Activated CD4-positive, alpha-beta T cell treated with anti-CD3 and anti-CD28 coated beads, Interleukin-2, amount 50 U/mL, for 16 hours (primary cell): Measurements from ENCODE around the gene CPNE1.
"Not testable (repeated sequence)": the region's sequence is repeated elsewhere in the genome, so short reads cannot be mapped to it uniquely, and the experiment has no call there.

Experiments used
- DNase-seq: peaks from one replicate; pipeline ENCODE4 v3.0.0-alpha.2; 2020

The CPNE1 gene

GRCh38 chr20:35697696-35698297 lies 33.1 kb upstream of the CPNE1 start:
- no peak for DNase-seq

DNA sequence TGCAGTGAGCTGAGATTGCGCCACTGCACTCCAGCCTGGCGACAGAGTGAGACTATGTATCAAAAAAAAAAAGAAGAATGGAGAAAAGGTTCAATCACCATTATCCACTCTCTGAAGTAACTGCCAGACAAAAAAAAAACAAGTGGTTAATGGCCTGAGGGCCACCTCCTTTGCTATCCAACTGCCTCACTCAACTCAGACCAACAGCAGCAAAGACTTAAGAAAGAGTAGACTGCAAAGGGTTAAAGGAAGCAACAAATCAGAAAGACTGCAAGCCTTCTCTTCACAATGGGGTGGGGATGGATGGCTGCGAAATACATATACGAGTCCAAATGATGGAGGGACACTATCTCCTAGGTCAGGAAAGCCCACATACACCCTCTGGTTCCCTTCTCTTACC lies 31.3 kb upstream of the CPNE1 start:
- no peak for DNase-seq

GRCh38 chr20:35695245-35695749 lies 30.6 kb upstream of the CPNE1 start:
- DNase-seq: no peak

DNA sequence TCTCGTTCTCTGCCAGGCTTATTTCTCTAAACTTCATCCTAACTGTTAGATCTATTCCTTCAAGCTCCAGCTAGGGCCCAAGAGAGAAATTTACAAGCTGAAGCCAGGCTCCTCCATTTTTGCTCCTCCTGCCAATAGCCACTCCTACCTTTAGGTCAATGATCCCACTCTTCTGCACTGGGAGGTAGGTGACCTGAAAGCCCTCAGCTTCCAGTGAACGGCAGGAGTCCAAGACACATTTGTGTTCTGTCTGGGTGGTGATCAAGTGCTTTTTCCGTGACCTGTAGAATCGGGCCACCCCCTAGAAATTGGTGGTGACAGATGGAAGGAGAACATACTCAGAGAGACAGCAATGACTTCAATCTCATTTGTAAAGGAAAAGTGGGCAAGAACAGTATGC lies 25.6 kb upstream of the CPNE1 start:
- DNase-seq: no peak

DNA sequence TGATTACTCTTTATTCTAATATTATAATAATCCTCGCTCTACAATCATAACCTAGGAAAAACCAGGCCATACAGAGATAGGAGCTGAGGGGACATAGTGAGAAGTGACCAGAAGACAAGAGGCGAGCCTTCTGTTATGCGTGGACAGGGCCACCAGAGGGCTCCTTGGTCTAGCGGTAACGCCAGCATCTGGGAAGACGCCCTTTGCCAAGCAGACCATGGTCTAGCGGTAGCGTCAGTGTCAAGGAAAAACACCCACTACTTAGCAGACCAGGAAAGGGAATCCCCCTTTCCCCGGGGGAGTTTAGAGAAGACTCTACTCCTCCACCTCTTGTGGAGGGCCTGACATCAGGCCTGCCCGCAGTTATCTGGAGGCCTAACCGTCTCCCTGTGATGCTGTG lies 22.2 kb upstream of the CPNE1 start:
- DNase-seq: not testable (repeated sequence)

GRCh38 chr20:35685368-35685767 lies 20.7 kb upstream of the CPNE1 start:
- DNase-seq: not testable (repeated sequence)

DNA sequence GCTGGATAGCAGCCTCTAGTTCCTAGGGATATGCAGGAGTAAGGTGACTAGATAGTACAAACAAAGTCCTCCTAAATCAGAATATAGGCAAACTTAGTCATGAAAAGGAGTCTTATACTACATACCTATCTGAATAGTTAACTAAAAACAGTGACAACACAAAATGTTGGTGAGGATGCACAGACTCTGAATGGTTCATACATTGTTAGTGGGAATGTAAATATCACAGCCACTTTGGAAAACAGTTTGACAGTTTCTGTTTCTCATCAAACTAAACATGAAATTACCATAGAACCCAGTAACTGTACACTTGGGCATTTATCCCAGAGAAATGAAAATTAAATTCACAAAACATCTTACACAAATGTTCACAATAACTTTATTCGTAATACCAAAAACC lies 17.3 kb upstream of the CPNE1 start:
- no peak for DNase-seq

DNA sequence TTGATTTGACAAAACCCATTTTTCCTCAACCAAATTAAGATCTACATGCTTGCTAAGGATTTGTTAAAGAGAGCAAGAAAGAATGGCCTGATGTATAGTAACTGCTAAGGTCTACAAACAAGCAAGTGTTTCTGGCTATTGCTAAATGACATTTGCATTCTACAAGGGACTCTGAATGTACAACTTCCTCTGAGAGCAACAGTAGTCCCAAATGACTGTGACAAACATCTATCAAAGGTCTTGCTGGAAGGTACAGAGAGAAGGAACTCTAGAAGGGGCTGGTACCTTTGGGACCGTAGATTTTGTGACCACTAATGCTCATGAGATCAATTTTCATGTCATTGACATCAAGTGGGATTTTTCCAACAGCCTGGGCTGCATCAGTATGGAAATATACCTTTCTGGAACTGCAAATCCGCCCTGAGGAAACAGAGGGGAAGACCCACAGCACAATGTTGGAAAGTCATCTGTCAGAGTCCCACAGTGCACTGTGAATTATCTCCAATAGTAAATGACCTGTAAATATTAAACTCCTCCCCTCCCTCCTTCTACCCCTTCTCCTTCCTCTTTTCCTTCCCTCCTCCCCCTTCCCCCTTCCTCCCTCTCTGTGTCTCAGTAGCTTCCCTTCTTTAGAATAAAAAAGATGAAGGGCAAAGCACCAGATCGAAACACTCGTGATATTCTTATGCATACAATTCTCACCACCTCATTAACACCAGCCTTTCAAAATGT lies 15.9 kb upstream of the CPNE1 start:
- DNase-seq: no peak

DNA sequence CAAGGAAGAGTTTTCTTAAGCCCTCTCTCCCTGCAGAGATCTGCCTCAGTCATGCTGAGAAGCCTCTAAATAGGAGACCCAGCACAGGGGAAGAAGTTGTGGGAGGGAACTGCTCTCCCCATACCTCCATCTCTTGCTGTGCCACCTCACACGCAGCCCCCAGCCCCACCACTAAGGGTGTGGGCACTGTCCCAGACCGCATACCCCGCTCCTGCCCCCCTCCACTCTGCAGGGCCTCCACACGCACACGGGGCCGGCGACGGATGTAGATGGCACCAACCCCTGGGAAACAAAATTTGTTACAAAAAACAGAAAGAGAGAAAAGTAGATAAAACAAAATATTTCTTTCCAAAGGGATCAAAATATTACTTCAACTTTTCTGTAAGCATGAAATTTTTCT lies 10.2 kb upstream of the CPNE1 start:
- no peak for DNase-seq

- no peak for DNase-seq
These were observed 9.2 kb upstream of the CPNE1 start for GRCh38 chr20:35673884-35674283.

DNA sequence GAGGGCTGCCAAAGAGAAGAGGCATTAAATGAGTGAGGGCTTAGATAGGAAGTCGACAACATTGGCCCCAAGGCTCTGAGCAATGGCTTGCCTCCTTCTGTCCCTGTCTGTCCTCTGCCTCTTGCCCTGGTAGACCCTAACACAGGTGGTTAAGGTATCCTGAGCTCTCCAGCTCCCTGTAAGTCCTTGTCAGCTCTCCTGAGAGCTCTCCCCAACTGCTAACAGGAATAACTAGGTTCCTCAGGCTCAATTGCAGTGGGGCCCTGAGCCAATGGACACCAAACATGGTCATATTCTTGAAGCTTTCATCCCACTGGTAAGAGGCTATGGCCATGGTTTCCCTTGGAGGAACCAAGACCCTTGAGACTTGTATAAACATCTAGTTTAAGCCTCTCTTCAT lies 5.0 kb upstream of the CPNE1 start:
- no peak for DNase-seq

- DNase-seq: no peak
These were observed 4.5 kb upstream of the CPNE1 start for GRCh38 chr20:35669221-35669620.

GRCh38 chr20:35665949-35666288 lies 1.2 kb upstream of the CPNE1 start:
- DNase-seq: no peak

DNA sequence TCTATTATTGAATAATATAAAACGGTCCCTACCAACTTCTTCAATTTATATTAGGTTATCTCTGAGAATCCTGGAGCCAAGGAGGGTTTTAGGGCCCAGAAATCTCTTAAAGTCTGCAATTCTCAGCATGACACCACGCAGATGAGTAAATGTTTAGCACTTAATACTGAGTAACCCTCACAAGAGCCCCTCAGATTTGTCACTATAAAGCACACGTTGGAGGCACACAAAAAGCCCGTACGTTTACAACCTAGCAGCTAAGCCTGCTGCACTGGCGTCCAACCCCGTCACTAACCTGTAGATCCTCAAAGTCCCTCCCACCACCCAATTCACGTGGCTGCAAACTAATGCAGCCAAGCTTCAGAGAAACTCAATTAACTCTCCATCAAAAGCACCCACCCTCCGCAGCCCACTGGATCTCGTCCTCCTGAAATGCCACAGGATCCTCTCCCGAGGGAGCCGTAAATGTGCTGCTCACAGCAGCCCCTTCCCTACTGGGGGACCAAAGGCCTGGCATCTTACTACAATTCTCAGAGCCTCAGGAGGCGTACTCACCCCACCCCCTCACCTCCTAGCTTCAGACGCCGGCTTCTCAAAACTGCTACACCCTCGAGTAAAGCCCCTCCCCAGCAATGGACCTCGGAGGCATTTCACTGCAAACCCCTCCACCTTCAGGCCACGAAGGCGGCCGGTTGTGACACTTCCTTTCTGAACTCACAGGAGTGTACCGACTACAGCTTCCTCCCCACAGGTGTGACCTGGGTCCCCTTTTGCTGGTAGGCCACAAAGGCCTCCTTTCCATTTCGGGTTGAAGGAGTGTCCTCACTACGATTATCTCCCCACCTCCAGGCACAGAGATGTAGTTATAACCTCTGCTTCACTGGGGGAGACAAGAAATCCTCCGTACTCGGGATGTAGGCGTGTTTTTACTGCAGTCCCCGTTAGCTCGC lies 909 bp downstream of the CPNE1 start:
- peak; percentile 64 for DNase-seq

DNA sequence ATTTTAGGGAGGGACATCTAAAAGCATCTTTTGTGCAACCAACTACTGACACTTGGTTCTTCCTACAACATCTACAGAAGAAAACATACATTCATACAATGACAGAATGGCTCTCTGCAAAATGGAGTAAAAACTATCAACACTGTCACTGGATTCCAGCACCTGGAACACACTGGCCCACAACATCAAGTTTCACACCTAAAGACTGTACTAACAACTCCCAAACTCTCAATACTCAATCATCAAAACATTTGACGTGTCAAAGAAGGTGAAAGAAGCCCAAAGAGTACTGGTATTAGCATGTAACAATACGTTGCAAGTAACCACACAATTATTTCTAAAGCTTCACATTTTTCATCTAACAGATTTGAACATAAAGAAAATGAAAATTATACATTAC lies 2.1 kb downstream of the CPNE1 start:
- peak; percentile 58 for DNase-seq

- no peak for DNase-seq
These were observed 2.8 kb downstream of the CPNE1 start for GRCh38 chr20:35661908-35662307.

- DNase-seq: peak; percentile 49
These were observed 3.6 kb downstream of the CPNE1 start for GRCh38 chr20:35661053-35661452.

DNA sequence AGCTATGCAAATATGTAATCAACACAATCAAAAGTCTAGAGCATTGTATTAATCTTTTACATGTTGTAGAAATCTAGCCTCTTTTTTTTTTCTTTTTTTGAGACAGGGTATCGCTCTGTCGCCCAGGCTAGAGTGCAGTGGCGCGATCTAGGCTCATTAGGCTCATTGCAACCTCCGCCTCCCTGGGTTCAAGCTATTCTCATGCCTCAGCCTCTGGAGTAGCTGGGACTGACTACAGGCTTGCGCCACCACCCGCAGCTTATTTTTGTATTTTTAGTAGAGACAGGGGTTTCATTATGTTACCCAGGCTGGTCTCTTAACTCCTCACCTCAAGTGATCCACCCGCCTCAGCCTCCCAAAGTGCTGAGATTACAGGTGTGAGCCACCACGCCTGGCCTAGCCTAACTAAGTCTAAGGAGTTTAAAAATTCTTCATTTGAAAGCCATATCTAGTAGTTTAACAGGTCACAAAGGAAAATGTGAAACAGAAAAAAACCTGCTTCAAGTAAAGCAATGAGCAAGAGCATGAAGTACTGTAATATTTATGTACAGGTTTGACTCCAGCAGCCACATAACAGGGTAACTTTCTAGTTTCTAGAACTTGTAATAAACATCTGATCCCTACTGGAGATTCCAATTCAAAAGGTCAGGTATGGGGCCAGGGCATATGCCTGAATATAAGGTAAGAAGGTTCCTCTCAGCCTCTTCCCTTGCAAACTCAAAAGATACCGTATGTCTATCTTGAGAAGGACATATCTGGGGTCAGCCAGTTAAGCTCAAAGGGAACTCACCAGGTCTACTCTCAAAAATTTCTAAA lies 4.4 kb downstream of the CPNE1 start:
- DNase-seq: peak; percentile 45

GRCh38 chr20:35657271-35657670 lies 7.4 kb downstream of the CPNE1 start:
- no peak for DNase-seq

GRCh38 chr20:35654415-35654814 lies 10.3 kb downstream of the CPNE1 start:
- DNase-seq: no peak

DNA sequence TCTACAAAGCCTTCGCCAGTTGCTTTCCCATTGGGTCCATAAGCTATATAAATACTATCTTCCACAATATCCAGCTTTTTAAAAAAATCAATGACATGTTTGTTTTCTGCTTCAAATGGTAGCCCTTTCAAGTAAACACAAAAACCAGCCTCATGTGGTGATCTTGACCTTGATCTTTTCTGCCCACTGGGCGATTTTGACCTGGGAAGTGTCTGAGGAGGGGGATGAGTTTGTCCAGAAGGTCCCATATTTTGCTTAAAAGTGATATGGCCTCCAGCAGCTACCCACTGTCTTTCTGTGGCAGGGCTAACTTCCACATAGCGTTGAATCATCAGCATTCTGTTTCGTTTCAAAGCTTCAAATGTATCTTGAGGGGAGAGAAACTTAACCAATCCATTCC lies 10.8 kb downstream of the CPNE1 start:
- DNase-seq: no peak

DNA sequence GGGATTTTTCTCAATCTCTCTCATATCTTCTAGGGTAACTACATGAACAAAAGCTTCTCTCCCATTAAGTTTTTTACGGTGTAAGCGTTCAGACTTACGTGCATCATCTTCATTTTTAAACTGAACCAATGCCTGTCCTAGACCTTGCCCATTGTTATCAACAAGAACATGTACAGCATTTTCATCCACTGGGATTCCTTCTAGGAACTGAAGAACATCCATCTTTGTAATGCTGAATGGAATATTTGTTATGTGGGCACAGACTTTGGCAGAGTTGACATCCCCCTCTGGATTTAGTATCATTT lies 11.3 kb downstream of the CPNE1 start:
- no peak for DNase-seq
